Parathyroid adenoma (tissue), 2 donors: ENCODE measurements around the gene ACVR1.
"Not testable (repeated sequence)": the region's sequence is repeated elsewhere in the genome, so short reads cannot be mapped to it uniquely, and the experiment has no call there.

ENCODE experiments used
- H2AFZ ChIP-seq: fragments of 300-600 bp; sonication (generic); one replicate; pipeline ENCODE4 v1.7.0; 2017; ENCODE audit warnings: antibody characterized with exemption, mild to moderate bottlenecking
- H3K27ac ChIP-seq: fragments of 300-600 bp; sonication (generic); one replicate; pipeline ENCODE4 v1.7.0; 2017
- H3K27me3 ChIP-seq: fragments of 300-600 bp; sonication (generic); one replicate; pipeline ENCODE4 v1.7.0; 2017; ENCODE audit warnings: low read length; ENCODE audit not compliant: control insufficient read depth, insufficient read depth
- H3K36me3 ChIP-seq: fragments of 300-600 bp; sonication (generic); one replicate; pipeline ENCODE4 v1.7.0; 2017; ENCODE audit warnings: low read length; ENCODE audit not compliant: control insufficient read depth, insufficient read depth
- H3K4me1 ChIP-seq: fragments of 300-600 bp; sonication (generic); one replicate; pipeline ENCODE4 v1.7.0; 2017; ENCODE audit warnings: control low read depth
- H3K4me2 ChIP-seq: fragments of 300-600 bp; sonication (generic); one replicate; pipeline ENCODE4 v1.7.0; 2017; ENCODE audit warnings: low read length
- H3K4me3 ChIP-seq: fragments of 300-600 bp; sonication (generic); one replicate; pipeline ENCODE4 v1.7.0; 2017; ENCODE audit warnings: low read depth, low read length
- H3K79me2 ChIP-seq: fragments of 300-600 bp; sonication (generic); one replicate; pipeline ENCODE4 v1.7.0; 2017; ENCODE audit warnings: control low read depth
- H3K9ac ChIP-seq: fragments of 300-600 bp; sonication (generic); one replicate; pipeline ENCODE4 v1.7.0; 2017; ENCODE audit warnings: mild to moderate bottlenecking
- H3K9me3 ChIP-seq: fragments of 300-600 bp; sonication (generic); one replicate; pipeline ENCODE4 v1.7.0; 2017; ENCODE audit warnings: low read length; ENCODE audit not compliant: control insufficient read depth
- TF ChIP-seq, protein P1 (sequence below): fragments of 300-600 bp; sonication (generic); IDR thresholded peaks from one replicate; pipeline ENCODE4 v1.7.0; 2017; ENCODE audit warnings: antibody characterized with exemption, mild to moderate bottlenecking
- donor health status: primary hyperparathyroidism.

Gene ACVR1

DNA sequence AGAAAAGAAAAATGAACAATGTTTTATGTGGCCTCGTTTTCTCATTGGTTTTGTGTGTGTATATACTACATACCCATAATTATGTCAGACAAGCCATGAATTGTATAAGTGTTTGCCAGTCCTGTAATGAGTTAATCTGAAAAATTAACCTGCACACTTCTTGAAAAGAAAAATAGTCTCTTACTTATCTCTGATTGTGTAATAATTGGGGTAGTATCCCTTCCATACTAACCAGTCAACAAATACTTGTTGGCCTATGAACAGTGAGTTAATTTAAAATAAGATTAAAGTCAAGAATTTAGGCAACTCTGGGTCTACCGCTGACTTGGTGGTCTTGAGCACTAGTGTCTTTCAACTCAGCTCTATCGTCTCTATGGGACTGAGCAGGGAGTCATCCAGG lies 48.8 kb downstream of the ACVR1 start:
- TF ChIP-seq, protein P1, sequence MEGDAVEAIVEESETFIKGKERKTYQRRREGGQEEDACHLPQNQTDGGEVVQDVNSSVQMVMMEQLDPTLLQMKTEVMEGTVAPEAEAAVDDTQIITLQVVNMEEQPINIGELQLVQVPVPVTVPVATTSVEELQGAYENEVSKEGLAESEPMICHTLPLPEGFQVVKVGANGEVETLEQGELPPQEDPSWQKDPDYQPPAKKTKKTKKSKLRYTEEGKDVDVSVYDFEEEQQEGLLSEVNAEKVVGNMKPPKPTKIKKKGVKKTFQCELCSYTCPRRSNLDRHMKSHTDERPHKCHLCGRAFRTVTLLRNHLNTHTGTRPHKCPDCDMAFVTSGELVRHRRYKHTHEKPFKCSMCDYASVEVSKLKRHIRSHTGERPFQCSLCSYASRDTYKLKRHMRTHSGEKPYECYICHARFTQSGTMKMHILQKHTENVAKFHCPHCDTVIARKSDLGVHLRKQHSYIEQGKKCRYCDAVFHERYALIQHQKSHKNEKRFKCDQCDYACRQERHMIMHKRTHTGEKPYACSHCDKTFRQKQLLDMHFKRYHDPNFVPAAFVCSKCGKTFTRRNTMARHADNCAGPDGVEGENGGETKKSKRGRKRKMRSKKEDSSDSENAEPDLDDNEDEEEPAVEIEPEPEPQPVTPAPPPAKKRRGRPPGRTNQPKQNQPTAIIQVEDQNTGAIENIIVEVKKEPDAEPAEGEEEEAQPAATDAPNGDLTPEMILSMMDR = no peak
- Histone ChIP-seq H3K27ac (no peak overlapping the region), H3K9ac (no peak overlapping the region)

DNA sequence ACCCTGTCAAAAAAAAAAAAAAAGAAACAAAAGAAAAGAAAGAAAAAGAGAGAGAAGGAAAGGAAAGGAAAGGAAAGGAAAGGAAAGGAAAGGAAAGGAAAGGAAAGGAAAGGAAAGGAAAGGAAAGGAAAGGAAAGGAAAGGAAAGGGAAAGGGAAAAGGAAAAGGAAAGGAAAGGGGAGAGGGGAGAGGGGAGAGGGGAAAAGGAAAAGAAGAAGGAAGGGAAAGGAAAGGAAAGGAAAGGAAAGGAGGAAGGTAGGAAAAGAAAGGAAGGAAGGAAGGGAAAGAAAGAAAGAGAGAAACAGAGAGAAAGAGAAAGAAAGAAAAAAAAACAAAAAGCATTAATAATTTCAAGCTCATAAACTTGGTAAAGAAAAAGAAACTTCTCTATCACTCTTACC lies 49.5 kb downstream of the ACVR1 start:
- not testable (repeated sequence) for H3K36me3 ChIP-seq, H3K4me2 ChIP-seq, H3K9me3 ChIP-seq, H3K9ac ChIP-seq, H3K27ac ChIP-seq, H3K4me1 ChIP-seq, H3K27me3 ChIP-seq, H3K79me2 ChIP-seq, H3K4me3 ChIP-seq, H2AFZ ChIP-seq

More for the DNA sequence above, 48.8 kb downstream of the ACVR1 start:
- no peaks in the 10 kb centered on the region for H3K36me3 ChIP-seq
- H3K9me3 ChIP-seq = no peaks in the 10 kb centered on the region
- no peaks in the 10 kb centered on the region for H3K27me3 ChIP-seq
- H3K79me2 ChIP-seq = peaks cover 7% of the 10 kb centered on the region
- H3K4me2 ChIP-seq = no peak overlapping the region
- H2AFZ ChIP-seq = no peak overlapping the region
- H3K4me1 ChIP-seq = no peaks in the 10 kb centered on the region
- no peak overlapping the region for H3K4me3 ChIP-seq

DNA sequence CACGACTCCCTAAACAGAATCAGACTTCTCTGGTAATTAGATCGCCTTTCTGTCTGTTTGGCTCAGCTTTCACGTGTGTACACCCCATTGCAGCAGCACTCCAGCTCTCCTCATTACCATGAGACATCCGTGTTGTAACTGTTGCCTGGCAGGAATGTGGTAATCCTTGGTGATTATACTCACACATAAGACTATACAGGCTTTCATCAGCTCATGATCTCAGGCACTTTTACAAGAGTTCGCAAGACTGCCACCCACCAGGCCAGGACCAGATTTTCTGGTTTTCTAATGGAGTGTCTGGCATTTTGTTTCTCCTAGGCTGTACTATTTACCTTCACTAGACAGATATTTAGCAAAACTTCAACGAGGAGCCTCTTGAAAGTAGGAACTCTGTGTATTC lies 50.2 kb downstream of the ACVR1 start:
- Histone ChIP-seq H3K79me2 (peaks cover 7% of the 10 kb centered on the region), H3K36me3 (no peaks in the 10 kb centered on the region), H3K9me3 (no peaks in the 10 kb centered on the region), H2AFZ (no peak overlapping the region), H3K27ac (no peak overlapping the region), H3K27me3 (no peaks in the 10 kb centered on the region), H3K4me1 (no peaks in the 10 kb centered on the region), H3K9ac (no peak overlapping the region), H3K4me2 (no peak overlapping the region), H3K4me3 (no peak overlapping the region)
- TF ChIP-seq, protein P1 = no peak

DNA sequence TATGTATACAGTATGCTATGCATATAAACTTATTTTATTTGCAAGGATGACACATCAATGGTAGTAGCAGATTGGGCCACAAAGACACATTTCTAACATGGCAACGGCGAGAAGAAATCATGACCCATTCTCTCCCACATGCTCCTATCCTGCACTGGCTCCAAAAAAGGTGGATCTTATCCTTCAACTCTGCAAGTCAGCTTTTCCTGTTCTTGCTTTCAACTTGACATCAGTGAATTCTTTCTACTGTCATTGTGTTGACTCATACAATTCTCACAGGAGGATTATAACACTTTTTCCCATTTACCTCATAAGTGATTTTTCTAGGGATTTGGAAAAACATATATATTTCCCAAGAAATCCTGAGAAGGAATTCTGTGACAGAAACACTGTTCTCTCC lies 53.1 kb downstream of the ACVR1 start:
- no peak overlapping the region for H3K4me2 ChIP-seq
- no peak overlapping the region for H3K27ac ChIP-seq
- H3K27me3 ChIP-seq = no peaks in the 10 kb centered on the region
- no peaks in the 10 kb centered on the region for H3K4me1 ChIP-seq
- TF ChIP-seq, protein P1 = no peak
- H3K36me3 ChIP-seq = no peaks in the 10 kb centered on the region
- H2AFZ ChIP-seq = no peak overlapping the region
- H3K9me3 ChIP-seq = no peaks in the 10 kb centered on the region
- H3K9ac ChIP-seq = no peak overlapping the region
- H3K79me2 ChIP-seq = no peaks in the 10 kb centered on the region
- no peak overlapping the region for H3K4me3 ChIP-seq

DNA sequence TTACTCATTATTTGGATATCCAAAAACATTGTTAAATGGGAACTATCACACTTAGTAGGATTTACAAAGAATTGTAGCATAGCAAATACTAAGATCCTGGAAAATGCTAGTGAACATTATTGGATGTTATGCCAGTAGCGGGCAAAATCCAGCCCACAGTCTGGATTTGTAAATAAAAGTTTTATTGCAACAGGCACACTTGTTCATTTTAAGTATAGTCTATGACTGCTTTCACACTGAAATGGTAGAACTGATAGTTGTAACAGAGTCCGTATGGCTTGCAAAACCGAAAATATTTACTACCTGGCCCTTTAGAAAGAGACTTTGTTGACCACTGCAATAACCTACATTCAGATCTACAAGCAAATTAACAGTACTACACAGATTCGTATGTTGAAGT lies 53.6 kb downstream of the ACVR1 start:
- H3K9ac ChIP-seq = no peak overlapping the region
- H3K27ac ChIP-seq = no peak overlapping the region
- H3K4me3 ChIP-seq = no peak overlapping the region
- H2AFZ ChIP-seq = no peak overlapping the region
- H3K79me2 ChIP-seq = no peaks in the 10 kb centered on the region
- no peak overlapping the region for H3K4me2 ChIP-seq
- H3K36me3 ChIP-seq = no peaks in the 10 kb centered on the region
- no peaks in the 10 kb centered on the region for H3K27me3 ChIP-seq
- H3K9me3 ChIP-seq = no peaks in the 10 kb centered on the region
- no peaks in the 10 kb centered on the region for H3K4me1 ChIP-seq
- TF ChIP-seq, protein P1 = no peak
